C4-2B (cell line): ENCODE results near the gene NELFCD.
A peak's percentile ranks its signal among the peaks of the same experiment; 100 is the strongest.
"Not testable (repeated sequence)": the region's sequence is repeated elsewhere in the genome, so short reads cannot be mapped to it uniquely, and the experiment has no call there.

Source experiments
- H3K27ac ChIP-seq: fragments of 450-650 bp; 2 replicates; pipeline ENCODE4 v1.5.1; 2017
- ZFX ChIP-seq: fragments of 450-650 bp; IDR thresholded peaks from 2 replicates; pipeline ENCODE4 v1.6.1; 2017
- TF ChIP-seq, protein P1 (sequence below): fragments of 450-650 bp; conservative IDR thresholded peaks from 2 replicates; pipeline ENCODE4 v1.5.1; 2017; ENCODE audit warnings: mild to moderate bottlenecking

The NELFCD gene

DNA sequence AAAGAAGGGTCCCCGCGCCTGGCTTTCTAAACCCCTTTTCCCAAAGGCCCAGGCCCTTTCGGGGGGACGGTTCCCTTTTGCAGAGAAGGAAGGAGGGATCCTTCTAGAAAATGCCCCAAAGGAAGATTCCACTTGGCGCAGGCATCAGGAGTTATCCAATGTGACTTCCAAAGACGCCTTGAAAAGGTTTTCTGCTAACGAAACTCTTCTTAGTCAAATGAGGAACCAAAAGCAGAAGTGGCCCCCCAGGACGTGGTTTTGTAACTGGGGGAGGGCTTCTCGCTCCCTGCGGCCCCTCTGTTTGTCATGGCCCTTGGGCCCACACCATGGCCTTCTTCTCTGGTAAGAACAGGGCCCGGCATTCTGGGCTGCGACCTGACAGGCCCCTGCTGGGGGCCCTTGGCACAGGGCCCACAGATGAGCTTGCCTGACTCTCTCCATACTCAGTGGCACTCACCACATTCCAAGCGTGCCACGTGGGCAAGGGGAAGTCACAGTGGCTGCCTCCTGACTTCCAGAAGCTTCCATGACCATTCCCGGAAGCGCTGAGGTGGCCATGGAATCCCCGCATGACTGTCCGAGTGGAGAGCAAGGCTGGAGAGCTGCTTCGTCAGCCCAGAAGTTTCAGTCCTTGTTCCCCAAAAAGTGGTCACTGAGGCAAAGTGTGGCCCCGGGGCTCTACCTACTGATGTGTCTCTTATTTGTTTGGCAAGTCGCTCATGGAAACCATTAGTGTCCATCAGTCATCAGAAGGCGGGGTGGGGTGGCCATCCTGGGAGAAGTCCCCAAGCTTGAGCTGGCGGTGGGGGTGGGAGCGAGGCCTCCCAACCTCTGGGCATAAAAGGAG lies 26.8 kb downstream of the NELFCD start:
- peak overlapping the region; percentile 84 for H3K27ac ChIP-seq
- TF ChIP-seq, protein P1, sequence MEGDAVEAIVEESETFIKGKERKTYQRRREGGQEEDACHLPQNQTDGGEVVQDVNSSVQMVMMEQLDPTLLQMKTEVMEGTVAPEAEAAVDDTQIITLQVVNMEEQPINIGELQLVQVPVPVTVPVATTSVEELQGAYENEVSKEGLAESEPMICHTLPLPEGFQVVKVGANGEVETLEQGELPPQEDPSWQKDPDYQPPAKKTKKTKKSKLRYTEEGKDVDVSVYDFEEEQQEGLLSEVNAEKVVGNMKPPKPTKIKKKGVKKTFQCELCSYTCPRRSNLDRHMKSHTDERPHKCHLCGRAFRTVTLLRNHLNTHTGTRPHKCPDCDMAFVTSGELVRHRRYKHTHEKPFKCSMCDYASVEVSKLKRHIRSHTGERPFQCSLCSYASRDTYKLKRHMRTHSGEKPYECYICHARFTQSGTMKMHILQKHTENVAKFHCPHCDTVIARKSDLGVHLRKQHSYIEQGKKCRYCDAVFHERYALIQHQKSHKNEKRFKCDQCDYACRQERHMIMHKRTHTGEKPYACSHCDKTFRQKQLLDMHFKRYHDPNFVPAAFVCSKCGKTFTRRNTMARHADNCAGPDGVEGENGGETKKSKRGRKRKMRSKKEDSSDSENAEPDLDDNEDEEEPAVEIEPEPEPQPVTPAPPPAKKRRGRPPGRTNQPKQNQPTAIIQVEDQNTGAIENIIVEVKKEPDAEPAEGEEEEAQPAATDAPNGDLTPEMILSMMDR = no peak
- no peak for TF ChIP-seq ZFX

DNA sequence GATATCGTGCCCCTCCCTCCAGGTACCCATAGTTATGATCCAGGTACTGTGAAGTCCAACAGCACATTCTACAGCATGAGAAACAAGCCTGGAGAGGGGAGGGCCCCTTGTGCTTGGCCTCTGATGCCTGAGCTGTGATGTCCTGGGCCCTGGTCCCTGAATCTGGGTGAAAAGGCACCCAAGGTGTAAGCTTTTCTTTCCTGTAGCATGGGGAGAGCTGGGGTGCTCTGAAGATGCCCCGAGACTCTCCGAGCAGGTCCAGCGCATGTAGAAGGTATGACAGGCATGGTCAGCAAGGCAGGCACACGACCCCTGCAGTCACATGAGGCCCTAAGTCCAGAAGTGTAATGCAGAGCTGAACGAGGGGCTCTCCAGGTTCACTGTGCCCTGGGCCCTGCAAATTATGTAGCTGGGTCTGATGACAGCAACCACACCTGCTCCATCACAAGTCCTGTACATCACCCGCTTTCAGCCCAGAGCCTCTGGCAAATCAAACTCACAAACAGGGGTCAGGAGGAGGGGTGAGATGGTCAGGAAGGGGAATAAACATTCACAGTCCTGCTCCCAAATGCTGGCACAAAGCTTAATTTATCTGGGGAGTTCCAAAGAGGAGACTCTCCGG lies 27.8 kb downstream of the NELFCD start:
- TF ChIP-seq, protein P1 = no peak
- no peak for TF ChIP-seq ZFX
- no peak overlapping the region for H3K27ac ChIP-seq

DNA sequence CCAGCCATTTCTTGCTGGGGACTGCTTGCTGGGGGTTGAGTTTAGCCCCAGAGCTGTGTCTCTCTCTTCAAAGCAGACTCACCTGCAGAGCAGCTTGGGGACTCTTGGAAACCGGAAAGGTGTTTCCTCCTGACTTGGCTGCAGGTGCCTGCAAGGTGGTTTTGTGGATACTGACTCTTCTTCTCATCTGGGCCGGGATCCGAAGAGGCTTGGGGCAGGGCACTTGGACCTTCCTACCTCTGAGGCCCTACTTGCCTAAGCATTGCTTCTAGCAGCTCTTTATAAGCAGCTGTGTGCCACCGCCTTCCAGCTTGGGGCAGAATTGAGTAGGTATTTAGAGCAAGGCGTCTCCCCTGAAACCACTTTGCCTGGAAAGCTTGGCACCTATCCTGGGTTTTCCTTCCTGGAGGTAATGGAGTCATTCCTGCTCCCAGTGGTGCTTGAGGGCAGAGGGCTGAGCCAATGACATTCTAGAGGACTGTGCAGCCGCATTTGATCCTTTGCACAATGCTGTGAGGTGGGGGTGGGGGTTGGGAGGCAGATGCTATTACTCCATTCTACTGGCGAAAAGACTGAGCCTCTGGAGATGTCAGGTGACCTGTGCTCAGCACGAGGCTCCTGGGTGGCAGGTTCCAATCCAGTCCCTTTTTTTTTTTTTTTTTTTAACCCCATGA lies 29.4 kb downstream of the NELFCD start:
- no peak overlapping the region for H3K27ac ChIP-seq

DNA sequence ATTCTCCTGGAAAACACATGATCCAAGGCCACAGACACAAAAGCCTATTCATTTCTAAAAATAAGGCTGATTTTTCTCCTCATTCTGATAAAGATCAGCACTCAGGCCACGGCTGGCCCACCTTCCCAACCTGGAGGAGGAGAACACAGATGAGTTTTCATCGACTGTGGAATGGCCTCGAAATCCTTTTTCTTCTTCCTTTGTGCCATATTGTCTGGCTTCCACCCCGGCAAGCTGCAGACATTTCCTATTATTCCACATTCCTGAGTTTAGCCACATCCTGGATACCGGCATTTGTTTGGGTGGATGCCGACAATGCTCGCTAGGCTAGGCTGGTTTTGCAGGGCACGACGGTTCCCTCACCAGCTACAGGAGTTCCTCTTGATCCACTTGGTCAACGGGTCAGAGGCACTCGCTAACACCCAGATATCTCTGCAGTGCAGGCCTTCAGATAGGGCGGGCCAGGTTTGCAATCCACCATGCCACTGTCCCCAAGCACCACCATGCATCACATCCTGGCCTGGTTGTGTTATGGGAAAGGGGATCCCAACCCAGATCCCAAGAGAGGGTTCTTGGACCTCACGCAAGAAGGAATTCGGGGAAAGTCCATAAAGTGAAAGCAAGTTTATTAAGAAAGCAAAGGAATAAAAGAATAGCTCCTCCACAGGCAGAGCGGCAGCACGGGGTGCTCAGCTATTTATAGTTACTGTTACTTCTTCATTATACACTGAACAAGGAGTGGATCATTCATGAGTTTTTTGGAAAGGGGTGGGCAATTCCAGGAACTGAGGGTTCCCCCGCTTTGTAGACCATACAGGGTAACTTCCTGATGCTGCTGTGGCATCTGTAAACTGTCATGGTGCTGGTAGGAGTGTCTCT lies 30.2 kb downstream of the NELFCD start:
- H3K27ac ChIP-seq = no peak overlapping the region
- TF ChIP-seq ZFX = no peak
- TF ChIP-seq, protein P1 = no peak

More for the DNA sequence above, 29.4 kb downstream of the NELFCD start:
- TF ChIP-seq, protein P1 = no peak
- TF ChIP-seq ZFX = no peak

DNA sequence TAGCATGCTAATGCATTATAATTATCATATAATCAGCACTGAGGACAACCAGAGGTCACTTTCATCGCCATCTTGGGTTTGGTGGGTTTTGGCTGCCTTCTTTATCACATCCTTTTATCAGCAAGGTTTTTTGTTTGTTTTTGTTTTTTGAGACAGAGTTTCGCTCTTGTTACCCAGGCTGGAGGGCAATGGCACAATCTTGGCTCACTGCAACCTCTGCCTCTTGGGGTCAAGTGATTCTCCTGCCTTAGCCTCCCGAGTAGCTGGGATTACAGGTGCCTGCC lies 30.8 kb downstream of the NELFCD start:
- not testable (repeated sequence) for H3K27ac ChIP-seq

DNA sequence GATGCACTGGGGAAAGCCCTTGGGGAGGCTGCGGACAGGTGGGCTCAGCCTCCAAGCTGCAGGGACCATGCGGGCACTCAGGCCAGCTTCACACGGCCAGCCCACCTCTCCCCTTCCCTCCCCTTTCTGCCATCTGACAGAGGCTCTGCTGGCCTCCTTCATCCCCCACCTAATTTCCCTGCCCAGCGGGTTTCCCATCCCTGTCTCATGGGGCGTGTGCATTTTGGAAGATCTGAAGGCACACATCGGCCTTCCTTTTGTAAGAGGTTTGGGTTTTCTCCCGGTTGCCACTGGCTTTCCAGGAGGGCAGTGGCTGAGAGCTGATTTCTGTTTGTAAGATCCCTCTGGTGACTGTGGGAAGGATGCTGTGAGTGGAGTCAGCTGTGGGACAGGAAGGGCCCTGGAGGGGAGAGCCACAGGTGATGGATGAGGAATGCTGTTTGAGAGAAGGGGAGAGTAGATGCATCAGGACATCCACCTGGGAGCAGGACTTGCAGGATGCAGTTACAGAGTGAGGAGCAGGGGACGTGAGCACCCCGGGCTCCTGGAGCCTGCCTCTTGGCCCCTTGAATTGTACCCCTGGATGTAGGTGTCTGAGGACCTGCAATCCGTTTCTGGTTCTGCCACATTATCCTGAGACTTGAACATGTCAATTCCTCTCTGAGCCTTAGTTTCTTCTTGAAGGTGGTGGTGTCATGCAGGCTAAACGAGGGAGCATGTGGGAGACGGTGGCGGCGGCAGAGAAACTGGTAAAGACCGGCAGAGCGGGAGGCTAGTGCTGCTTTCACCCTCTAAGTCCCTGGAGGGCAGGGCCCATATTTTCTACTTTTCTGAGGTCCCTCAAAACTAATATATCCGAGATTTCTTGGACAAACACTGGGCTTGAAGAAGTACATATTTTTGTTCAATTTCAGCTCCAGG lies 32.2 kb downstream of the NELFCD start:
- TF ChIP-seq, protein P1 = no peak
- no peak for TF ChIP-seq ZFX
- H3K27ac ChIP-seq = no peak overlapping the region
